Left ventricle myocardium inferior (tissue), 1 donor: Measurements from ENCODE around the gene PDIK1L. TPM values are rescaled to one million over a fixed set of nuclear protein-coding genes. Genes with fewer than 3 reads are reported as not detected.
A peak's percentile ranks its signal among the peaks of the same experiment; 100 is the strongest.

Experiments used
- DNase-seq: peaks from one replicate; pipeline ENCODE4 v3.0.0-alpha.2; 2020
- H3K27ac ChIP-seq: fragments of 200-600 bp; replicated peaks from 2 replicates; pipeline ENCODE4 v1.8.0; 2021
- H3K27me3 ChIP-seq: fragments of 200-600 bp; 2 replicates; pipeline ENCODE4 v1.8.0; 2021; ENCODE audit warnings: low read depth
- H3K36me3 ChIP-seq: fragments of 200-600 bp; 2 replicates; pipeline ENCODE4 v1.8.0; 2021
- H3K4me1 ChIP-seq: fragments of 200-600 bp; 2 replicates; pipeline ENCODE4 v1.8.0; 2021
- H3K4me3 ChIP-seq: fragments of 200-600 bp; 2 replicates; pipeline ENCODE4 v1.8.0; 2021; ENCODE audit warnings: mild to moderate bottlenecking, moderate library complexity
- H3K9me3 ChIP-seq: fragments of 200-600 bp; replicated peaks from 2 replicates; pipeline ENCODE4 v1.8.0; 2021
- intact Hi-C: fragments of 100-400 bp; cut with micrococcal nuclease; formaldehyde crosslinking; loops from one replicate; pipeline ENCODE4 v1.11.0; 2022
- total RNA-seq: library from RNA; stranded (reverse); fragmentation: NEBNext Ultra II Directional; extraction: Animal tissue kit (Norgen Biotek cat#: 25700); gene quantifications from one replicate; pipeline ENCODE4 v1.2.1, GENCODE V29; 2021
- TF ChIP-seq, protein P1 (sequence below): fragments of 200-600 bp; IDR thresholded peaks from 2 replicates; pipeline ENCODE4 v1.8.0; 2021; ENCODE audit warnings: antibody characterized with exemption, mild to moderate bottlenecking, borderline replicate concordance
- donor health status: DM: no; HTN: yes; CAD: no; lungs with severe emphysema.

The PDIK1L gene
- total RNA-seq, 1 donor from 2014 or later: 4.2 TPM

DNA sequence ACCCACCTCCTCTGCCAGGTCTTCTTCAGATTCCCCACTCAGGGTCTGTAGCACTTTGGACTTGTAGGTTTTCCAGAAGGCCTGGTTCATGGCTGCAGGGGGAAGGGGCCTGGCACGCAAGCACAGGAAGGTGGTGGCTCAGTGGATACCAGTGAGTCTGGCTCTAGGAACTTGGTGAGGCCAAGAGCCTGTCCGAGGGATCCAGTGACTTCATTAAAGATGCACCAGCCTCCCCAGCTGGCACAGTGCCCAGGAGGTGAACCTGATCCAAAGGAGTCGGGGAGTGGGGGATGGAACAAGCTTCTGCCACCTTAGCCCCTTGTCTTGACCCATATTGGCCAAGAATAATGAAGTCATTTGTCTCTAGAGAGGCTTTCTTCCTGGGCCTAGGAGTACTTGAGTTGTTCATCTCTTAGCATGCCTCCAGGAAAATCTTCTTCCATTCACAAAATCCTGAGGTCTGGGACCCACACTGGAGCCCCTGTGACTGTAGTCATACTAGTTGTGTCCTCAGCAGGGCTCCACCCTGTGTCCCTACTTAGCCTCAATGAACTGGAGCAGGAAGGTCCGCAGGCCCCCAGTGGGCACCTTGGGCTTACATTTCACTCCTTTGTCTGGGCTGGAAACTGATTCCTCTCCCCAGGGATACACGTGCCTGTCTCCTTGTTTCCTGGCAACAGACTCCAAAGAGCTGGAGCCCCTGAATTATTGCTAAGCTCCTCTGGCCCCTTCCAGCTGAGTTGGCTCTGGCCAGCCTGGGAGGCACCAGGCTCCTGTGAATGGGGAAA, 57.0 kb downstream of the PDIK1L start, which contains the start of gene C1orf232:
Gene C1orf232, minus strand, starts transcription at position 554 of the 788 bp plus-strand sequence. Its CDS starts 464 bp downstream, at position 90.
- no peak for DNase-seq
- Histone ChIP-seq H3K36me3 (no peaks in the 10 kb centered on the region), H3K4me1 (peaks cover 45% of the 10 kb centered on the region), H3K9me3 (no peaks in the 10 kb centered on the region), H3K27ac (peak within 1 kb of the TSS; percentile 83), H3K4me3 (peak within 1 kb of the TSS; percentile 94), H3K27me3 (no peaks in the 10 kb centered on the region)
- TF ChIP-seq, protein P1, sequence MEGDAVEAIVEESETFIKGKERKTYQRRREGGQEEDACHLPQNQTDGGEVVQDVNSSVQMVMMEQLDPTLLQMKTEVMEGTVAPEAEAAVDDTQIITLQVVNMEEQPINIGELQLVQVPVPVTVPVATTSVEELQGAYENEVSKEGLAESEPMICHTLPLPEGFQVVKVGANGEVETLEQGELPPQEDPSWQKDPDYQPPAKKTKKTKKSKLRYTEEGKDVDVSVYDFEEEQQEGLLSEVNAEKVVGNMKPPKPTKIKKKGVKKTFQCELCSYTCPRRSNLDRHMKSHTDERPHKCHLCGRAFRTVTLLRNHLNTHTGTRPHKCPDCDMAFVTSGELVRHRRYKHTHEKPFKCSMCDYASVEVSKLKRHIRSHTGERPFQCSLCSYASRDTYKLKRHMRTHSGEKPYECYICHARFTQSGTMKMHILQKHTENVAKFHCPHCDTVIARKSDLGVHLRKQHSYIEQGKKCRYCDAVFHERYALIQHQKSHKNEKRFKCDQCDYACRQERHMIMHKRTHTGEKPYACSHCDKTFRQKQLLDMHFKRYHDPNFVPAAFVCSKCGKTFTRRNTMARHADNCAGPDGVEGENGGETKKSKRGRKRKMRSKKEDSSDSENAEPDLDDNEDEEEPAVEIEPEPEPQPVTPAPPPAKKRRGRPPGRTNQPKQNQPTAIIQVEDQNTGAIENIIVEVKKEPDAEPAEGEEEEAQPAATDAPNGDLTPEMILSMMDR: no peak
- intact Hi-C loops: no loop called here

DNA sequence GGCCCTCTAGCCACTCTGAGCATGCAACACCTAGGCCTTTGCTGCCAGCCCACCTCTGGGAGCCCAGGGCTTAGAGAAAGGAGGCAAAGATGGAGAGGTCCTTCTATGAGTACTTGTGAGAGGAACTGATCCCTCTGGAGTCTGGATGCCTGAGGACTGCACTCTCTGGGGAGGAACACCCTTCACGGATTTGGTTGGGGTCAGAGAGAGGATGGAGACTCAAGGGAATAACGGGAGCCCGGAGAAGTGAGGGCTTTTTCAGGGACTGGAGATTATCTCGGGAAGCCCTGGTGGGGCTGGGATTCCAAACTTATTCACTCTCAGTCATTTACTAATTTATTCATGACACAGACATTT, 57.6 kb downstream of the PDIK1L start:
- no peak for DNase-seq
- no peaks in the 10 kb centered on the region for H3K9me3 ChIP-seq
- H3K36me3 ChIP-seq: no peaks in the 10 kb centered on the region
- intact Hi-C loops: no loop called here
- TF ChIP-seq, protein P1: no peak
- H3K4me1 ChIP-seq: peaks cover 39% of the 10 kb centered on the region
- no peaks in the 10 kb centered on the region for H3K27me3 ChIP-seq
- peak overlapping the region; percentile 94 for H3K4me3 ChIP-seq
- peak overlapping the region; percentile 83 for H3K27ac ChIP-seq

DNA sequence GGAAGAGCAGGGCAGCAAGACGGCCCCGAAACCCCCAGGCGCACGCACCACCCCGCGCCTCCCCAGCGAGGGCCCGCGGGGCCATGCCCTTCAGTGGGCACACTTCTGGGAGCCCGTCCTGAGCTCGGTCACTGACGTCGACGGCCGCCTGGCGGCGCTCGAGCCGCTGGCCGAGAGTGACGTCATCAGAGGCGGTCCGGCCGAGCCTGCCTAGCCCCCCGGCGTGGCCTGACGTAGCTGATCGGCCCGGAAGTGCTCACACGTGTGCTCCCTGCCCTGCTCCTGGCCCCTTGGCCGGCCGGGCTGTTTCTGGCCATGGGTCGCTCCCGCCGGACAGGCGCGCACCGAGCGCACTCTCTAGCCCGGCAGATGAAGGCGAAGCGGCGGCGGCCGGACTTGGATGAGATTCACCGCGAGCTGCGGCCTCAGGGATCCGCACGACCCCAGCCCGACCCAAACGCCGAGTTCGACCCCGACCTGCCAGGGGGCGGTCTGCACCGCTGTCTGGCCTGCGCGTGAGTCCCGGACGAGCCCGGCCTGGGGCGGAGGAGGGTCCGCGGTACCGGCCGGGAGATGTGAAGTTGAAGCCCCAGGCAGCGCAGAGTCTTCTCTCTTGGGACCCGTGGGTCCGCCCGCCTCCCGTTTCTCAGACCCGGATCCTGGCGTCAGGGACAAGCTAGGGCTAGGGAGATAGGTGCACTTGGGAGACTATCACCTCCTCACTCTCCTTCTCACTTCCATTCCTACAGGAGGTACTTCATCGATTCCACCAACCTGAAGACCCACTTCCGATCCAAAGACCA, 58.2 kb downstream of the PDIK1L start, which contains the start of gene ZNF593:
Gene ZNF593, plus strand, starts transcription at position 240 of the 803 bp plus-strand sequence. Its CDS starts 76 bp downstream, at position 316.
- Histone ChIP-seq H3K27ac (peak within 1 kb of the TSS; percentile 83), H3K36me3 (no peaks in the 10 kb centered on the region), H3K4me3 (peak within 1 kb of the TSS; percentile 94), H3K27me3 (no peaks in the 10 kb centered on the region), H3K9me3 (no peaks in the 10 kb centered on the region), H3K4me1 (peaks cover 33% of the 10 kb centered on the region)
- intact Hi-C loops: no loop called here
- peak; percentile 92 for DNase-seq
- TF ChIP-seq, protein P1: peak; percentile 92

DNA sequence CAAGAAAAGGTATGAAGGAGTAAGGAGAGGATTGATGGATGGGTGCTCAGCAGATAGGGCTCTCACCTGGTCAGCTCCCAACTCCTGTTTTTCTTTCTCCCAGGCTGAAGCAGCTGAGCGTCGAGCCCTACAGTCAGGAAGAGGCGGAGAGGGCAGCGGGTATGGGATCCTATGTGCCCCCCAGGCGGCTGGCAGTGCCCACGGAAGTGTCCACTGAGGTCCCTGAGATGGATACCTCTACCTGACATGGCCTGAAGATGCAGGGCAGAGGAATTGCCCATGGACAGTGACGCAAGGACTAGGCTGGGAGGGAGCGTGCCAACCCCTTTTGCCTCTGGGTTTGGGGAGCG, 58.8 kb downstream of the PDIK1L start:
- H3K9me3 ChIP-seq: no peaks in the 10 kb centered on the region
- H3K36me3 ChIP-seq: no peaks in the 10 kb centered on the region
- peak overlapping the region; percentile 94 for H3K4me3 ChIP-seq
- no peaks in the 10 kb centered on the region for H3K27me3 ChIP-seq
- intact Hi-C loops: no loop called here
- peak overlapping the region; percentile 83 for H3K27ac ChIP-seq
- no peak for DNase-seq
- TF ChIP-seq, protein P1: no peak
- peaks cover 33% of the 10 kb centered on the region for H3K4me1 ChIP-seq

DNA sequence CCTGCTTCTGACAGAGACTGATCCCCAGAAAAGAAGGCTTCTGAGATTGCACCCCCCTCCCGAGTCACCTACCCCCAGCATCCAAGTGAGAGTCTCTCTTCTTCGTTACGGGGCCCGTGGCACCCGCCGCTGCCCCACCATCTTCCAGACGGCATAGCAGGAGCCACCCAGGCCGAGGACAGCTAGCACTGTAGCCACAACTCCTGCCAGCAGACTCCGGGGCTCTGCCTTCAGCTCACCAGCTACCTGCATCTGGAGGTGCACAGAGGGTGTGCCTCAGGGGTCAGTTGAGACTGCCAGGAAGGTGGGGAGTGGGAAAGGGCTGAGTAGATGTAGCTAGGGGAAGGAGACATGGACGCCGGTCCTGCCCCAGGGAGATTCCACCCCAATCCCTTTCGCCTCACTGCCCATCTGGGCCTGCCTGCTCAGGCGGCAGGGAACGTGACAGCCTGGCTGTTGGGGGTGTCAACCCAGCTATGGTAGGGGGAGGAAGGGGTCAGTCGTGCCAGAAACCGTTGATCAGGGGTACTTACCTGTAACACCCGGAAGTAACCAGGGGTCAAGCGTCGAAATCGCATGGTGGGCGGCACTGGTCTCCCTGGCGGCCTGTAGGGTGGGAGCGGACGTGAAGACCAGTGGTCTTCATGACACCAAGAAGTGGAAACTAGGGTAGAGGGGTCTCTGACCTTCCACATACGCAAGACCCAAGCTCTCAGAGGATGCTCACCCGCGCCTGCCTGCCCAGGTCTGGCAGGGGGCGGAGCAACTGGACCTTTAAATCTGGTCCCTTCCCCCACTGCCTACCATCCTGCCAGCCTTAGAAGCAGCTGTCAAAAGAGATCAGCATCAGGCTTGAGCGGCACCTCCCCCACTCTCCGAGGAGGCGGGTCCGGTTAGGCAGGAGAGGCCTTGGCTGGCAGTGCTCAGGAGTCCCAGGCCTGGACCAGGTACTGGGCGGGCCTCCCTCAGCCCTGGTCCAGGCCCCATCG, 59.8 kb downstream of the PDIK1L start, which contains the start of gene ZNF593OS:
Gene ZNF593OS, minus strand, starts transcription at position 749 of the 989 bp plus-strand sequence. Its CDS starts 171 bp downstream, at position 578.
- Histone ChIP-seq H3K4me3 (peak within 1 kb of the TSS; percentile 94), H3K4me1 (peaks cover 33% of the 10 kb centered on the region), H3K9me3 (no peaks in the 10 kb centered on the region), H3K36me3 (no peaks in the 10 kb centered on the region), H3K27ac (no peak within 1 kb of the TSS), H3K27me3 (no peaks in the 10 kb centered on the region)
- TF ChIP-seq, protein P1: no peak
- intact Hi-C loops: no loop called here
- no peak for DNase-seq
